GM19438 (cell line): ENCODE data around the gene PDZK1IP1.

Experiments used
- ATAC-seq: cut with Tn5 transposase; IDR thresholded peaks from one replicate; pipeline ENCODE4 v1.9.1; 2021; ENCODE audit warnings: low read depth; ENCODE audit not compliant: unreplicated experiment

The PDZK1IP1 gene

GRCh38 chr1:47224676-47225399, 35.0 kb upstream of the PDZK1IP1 start:
- no peak for ATAC-seq

GRCh38 chr1:47223921-47224675, 34.3 kb upstream of the PDZK1IP1 start:
- no peak for ATAC-seq

- no peak for ATAC-seq
Observed at GRCh38 chr1:47223174-47223920, 33.5 kb upstream of the PDZK1IP1 start.

GRCh38 chr1:47222476-47222875, 32.6 kb upstream of the PDZK1IP1 start:
- ATAC-seq: no peak

- no peak for ATAC-seq
Observed at GRCh38 chr1:47219590-47220220, 29.9 kb upstream of the PDZK1IP1 start.

GRCh38 chr1:47219001-47219400, 29.2 kb upstream of the PDZK1IP1 start:
- ATAC-seq: no peak

GRCh38 chr1:47216278-47217059, 26.6 kb upstream of the PDZK1IP1 start:
- no peak for ATAC-seq

GRCh38 chr1:47215713-47216112, 25.9 kb upstream of the PDZK1IP1 start:
- no peak for ATAC-seq

- no peak for ATAC-seq
Observed at GRCh38 chr1:47214549-47214948, 24.7 kb upstream of the PDZK1IP1 start.

GRCh38 chr1:47213230-47213963, 23.6 kb upstream of the PDZK1IP1 start:
- no peak for ATAC-seq

- no peak for ATAC-seq
Observed at GRCh38 chr1:47212636-47213229, 22.9 kb upstream of the PDZK1IP1 start.

- no peak for ATAC-seq
Observed at GRCh38 chr1:47211796-47212269, 22.0 kb upstream of the PDZK1IP1 start.

- ATAC-seq: no peak
Observed at GRCh38 chr1:47210666-47211065, 20.8 kb upstream of the PDZK1IP1 start.

- no peak for ATAC-seq
Observed at GRCh38 chr1:47209725-47210325, 20.0 kb upstream of the PDZK1IP1 start.

- no peak for ATAC-seq
Observed at GRCh38 chr1:47209091-47209490, 19.3 kb upstream of the PDZK1IP1 start.

- ATAC-seq: no peak
Observed at GRCh38 chr1:47208374-47208850, 18.6 kb upstream of the PDZK1IP1 start.

GRCh38 chr1:47207803-47208373, 18.1 kb upstream of the PDZK1IP1 start:
- ATAC-seq: no peak

- no peak for ATAC-seq
Observed at GRCh38 chr1:47205918-47206317, 16.1 kb upstream of the PDZK1IP1 start.
